GM06990 (cell line): Measurements from ENCODE around the gene CHST3.

Experiments
- DNase-seq: peaks from one replicate; pipeline ENCODE4 v3.0.0-alpha.2; 2011; ENCODE audit not compliant: insufficient read length; ENCODE audit errors: extremely low read depth
- H3K27me3 ChIP-seq: replicated peaks from 2 replicates; pipeline ENCODE4 v1.6.0; 2011; ENCODE audit warnings: low read length; ENCODE audit not compliant: control insufficient read depth, insufficient read depth
- H3K36me3 ChIP-seq: 2 replicates; pipeline ENCODE4 v1.5.1; 2011; ENCODE audit warnings: low read length; ENCODE audit not compliant: control insufficient read depth, insufficient read depth
- H3K4me3 ChIP-seq: replicated peaks from 2 replicates; pipeline ENCODE4 v1.5.1; 2011; ENCODE audit warnings: low read depth, mild to moderate bottlenecking, control low read depth, low read length
- TF ChIP-seq, protein P1 (sequence below): IDR thresholded peaks from 2 replicates; pipeline ENCODE4 v1.5.1; 2011; ENCODE audit warnings: low read length, control low read depth, mild to moderate bottlenecking, inconsistent platforms; ENCODE audit not compliant: insufficient read depth, poor library complexity, severe bottlenecking

CHST3 gene

GRCh38 chr10:71981015-71981875 is 17.1 kb downstream of the CHST3 start:
- H3K4me3 ChIP-seq: no peak overlapping the region
- TF ChIP-seq, protein P1, sequence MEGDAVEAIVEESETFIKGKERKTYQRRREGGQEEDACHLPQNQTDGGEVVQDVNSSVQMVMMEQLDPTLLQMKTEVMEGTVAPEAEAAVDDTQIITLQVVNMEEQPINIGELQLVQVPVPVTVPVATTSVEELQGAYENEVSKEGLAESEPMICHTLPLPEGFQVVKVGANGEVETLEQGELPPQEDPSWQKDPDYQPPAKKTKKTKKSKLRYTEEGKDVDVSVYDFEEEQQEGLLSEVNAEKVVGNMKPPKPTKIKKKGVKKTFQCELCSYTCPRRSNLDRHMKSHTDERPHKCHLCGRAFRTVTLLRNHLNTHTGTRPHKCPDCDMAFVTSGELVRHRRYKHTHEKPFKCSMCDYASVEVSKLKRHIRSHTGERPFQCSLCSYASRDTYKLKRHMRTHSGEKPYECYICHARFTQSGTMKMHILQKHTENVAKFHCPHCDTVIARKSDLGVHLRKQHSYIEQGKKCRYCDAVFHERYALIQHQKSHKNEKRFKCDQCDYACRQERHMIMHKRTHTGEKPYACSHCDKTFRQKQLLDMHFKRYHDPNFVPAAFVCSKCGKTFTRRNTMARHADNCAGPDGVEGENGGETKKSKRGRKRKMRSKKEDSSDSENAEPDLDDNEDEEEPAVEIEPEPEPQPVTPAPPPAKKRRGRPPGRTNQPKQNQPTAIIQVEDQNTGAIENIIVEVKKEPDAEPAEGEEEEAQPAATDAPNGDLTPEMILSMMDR: no peak
- no peaks in the 10 kb centered on the region for H3K36me3 ChIP-seq
- no peak for DNase-seq
- no peaks in the 10 kb centered on the region for H3K27me3 ChIP-seq

DNA sequence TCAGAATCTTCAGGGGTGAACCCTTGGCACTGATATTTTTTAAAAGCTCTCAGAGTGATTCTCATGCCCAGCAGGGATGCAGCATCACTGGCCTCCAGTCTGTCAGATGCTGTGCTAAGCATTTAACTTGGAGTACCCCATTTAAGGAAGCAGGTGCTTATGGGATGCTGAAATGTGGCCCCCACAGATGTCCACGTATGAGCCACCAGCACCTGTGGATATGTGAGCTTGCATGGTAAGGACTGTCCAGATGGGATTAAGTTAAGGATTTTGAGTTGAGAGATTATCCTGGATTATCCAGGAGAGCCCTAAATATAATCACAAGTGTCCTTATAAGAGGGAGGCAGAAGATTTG is 17.7 kb downstream of the CHST3 start:
- Histone ChIP-seq H3K36me3 (no peaks in the 10 kb centered on the region), H3K27me3 (no peaks in the 10 kb centered on the region), H3K4me3 (no peak overlapping the region)
- TF ChIP-seq, protein P1: no peak
- no peak for DNase-seq

DNA sequence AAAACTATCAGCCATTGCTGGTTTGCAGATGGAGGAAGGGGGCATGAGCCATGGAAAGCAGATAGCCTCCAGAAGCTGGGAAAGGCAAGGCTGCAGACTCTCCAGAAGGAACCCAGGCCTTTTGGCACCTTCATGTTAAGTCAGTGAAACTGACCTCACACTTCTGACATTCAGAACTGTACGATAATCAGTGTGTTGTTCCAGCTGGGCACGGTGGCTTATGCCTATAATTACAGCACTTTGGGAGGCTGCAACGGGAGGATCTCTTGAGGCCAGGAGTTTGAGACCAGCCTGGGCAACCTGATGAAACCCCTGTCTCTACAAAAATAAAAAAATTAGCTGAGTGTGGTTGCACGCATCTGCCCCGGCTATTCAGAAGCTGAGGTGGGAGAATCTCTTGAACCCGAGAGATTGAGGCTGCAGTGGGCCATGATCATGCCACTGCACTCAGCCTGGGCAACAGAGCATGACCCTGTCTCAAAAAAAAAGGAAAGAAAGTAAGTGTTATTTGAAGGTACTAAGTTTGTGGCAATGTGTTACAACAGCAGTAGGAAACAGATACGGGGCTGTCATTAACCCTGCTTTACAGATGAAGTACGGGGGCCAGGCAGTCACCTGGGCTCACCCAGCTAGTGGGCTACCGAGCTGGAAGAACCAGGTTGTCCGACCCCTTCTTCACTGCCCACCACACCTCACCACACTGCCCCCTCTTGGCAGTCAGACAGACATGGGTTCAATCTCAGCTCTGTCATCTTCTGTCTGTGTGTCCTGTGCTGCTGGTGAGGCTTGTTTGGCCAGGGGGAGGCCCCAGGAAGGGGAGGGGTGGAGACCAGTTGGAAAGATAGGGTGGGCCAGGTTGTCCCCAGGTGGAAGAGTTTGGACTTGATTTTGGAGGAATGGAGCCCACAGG is 18.3 kb downstream of the CHST3 start:
- no peak for DNase-seq
- TF ChIP-seq, protein P1: peak; percentile 32
- H3K36me3 ChIP-seq: no peaks in the 10 kb centered on the region

GRCh38 chr10:71984126-71984808 is 20.1 kb downstream of the CHST3 start:
- DNase-seq: no peak
- no peaks in the 10 kb centered on the region for H3K27me3 ChIP-seq
- H3K4me3 ChIP-seq: no peak overlapping the region
- TF ChIP-seq, protein P1: no peak
- H3K36me3 ChIP-seq: no peaks in the 10 kb centered on the region

More for the DNA sequence above, 18.3 kb downstream of the CHST3 start:
- Histone ChIP-seq H3K4me3 (no peak overlapping the region), H3K27me3 (no peaks in the 10 kb centered on the region)

DNA sequence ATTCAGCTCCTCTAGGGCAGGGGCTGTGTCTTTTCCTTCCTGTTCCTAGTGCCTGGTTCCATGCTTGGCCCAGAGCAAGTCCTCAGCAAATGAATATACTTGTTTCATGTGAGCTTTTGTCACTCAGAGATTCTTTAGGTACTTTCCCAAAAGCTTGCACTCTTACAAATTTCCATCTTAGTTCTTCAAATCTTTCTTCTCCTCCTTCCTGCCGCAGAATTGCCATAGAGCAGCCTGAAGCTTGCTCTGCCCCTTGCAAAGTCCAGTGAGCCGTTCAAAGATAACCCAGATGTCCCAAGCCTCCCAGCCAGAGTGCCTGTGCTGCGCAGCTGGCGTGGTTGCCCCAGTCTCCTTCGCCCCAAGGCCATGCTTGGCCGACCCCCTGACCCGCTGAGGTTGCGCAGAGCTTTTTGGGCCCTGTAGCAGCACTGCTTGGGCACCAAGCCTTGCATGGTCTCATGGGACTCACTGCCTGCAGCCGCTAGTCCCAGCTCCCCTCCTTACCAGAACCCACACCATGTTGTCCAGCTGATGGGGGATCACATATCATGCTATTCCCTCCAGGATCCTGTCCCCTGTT is 20.7 kb downstream of the CHST3 start:
- TF ChIP-seq, protein P1: no peak
- no peaks in the 10 kb centered on the region for H3K27me3 ChIP-seq
- H3K4me3 ChIP-seq: no peak overlapping the region; the same call in 1 of the 2 replicates
- no peaks in the 10 kb centered on the region for H3K36me3 ChIP-seq
- DNase-seq: peak; percentile 62
